H1 (cell line): Measurements from ENCODE around the gene ATP4A. TPM values are rescaled to one million over a fixed set of nuclear protein-coding genes. Genes with fewer than 3 reads are reported as not detected.

Experiments used
- CTCF ChIA-PET: fragments of 300-600 bp; sonication (Branson Sonifier 250); formaldehyde crosslinking; loops from one replicate; lab custom pipeline; 2021; ENCODE audit not compliant: partially characterized antibody; lab: Charles Lee
- POLR2A ChIA-PET: fragments of 300-600 bp; sonication (Branson Sonifier 250); formaldehyde crosslinking; loops from one replicate; lab custom pipeline; 2021; ENCODE audit warnings: inconsistent platforms; ENCODE audit not compliant: partially characterized antibody; lab: Charles Lee
- DNase-seq, 2 experiments: peaks; one replicate each; pipeline versions ENCODE4 v3.0.0 to v3.0.0-alpha.2; 2010 to 2022; ENCODE audit warnings: low spot score in 2 of 2, low read depth in 1 of 2, mixed read lengths in 1 of 2
- FAIRE-seq: peaks from 2 replicates; lab custom pipeline; 2011; peaks lifted over from hg19 to GRCh38; lab: Jason Lieb, UNC
- H2AFZ ChIP-seq: 2 replicates; pipeline ENCODE4 v1.8.1; 2012; ENCODE audit warnings: low read length, inconsistent platforms
- H2AK5ac ChIP-seq: 2 replicates; pipeline ENCODE4 v1.6.1; 2013; ENCODE audit warnings: low read depth, low read length
- H2BK120ac ChIP-seq: replicated peaks from 2 replicates; pipeline ENCODE3; 2013; ENCODE audit warnings: low read depth, low read length, inconsistent platforms
- H2BK12ac ChIP-seq: 2 replicates; pipeline ENCODE4 v1.6.1; 2013; ENCODE audit warnings: low read depth, low read length
- H2BK15ac ChIP-seq: 2 replicates; pipeline ENCODE4 v1.6.1; 2013; ENCODE audit warnings: low read length
- H2BK20ac ChIP-seq: 2 replicates; pipeline ENCODE4 v1.6.1; 2013; ENCODE audit warnings: low read length
- H2BK5ac ChIP-seq: 2 replicates; pipeline ENCODE4 v1.6.1; 2013; ENCODE audit warnings: low read depth, low read length
- H3K14ac ChIP-seq: 2 replicates; pipeline ENCODE4 v1.6.1; 2013; ENCODE audit warnings: inconsistent platforms; ENCODE audit not compliant: insufficient read length
- H3K18ac ChIP-seq: 2 replicates; pipeline ENCODE4 v1.6.1; 2013; ENCODE audit warnings: low read length; ENCODE audit errors: extremely low read depth
- H3K23ac ChIP-seq: 2 replicates; pipeline ENCODE4 v1.6.1; 2013; ENCODE audit warnings: inconsistent platforms; ENCODE audit not compliant: insufficient read length
- H3K23me2 ChIP-seq: 2 replicates; pipeline ENCODE4 v1.6.1; 2013; ENCODE audit warnings: low read depth, low read length
- H3K27ac ChIP-seq: 2 replicates; pipeline ENCODE4 v1.6.1; 2011; ENCODE audit warnings: low read depth, low read length, inconsistent platforms
- H3K27me3 ChIP-seq, 4 experiments: replicated peaks in 1 of 4; 1 replicate in 1 of 4; 2 replicates in 3 of 4; pipeline versions ENCODE4 v1.6.1 to v1.8.1; 2011 to 2013; ENCODE audit warnings: low read length in 3 of 4, mild to moderate bottlenecking in 3 of 4, inconsistent platforms in 2 of 4, mixed read lengths in 2 of 4, moderate library complexity in 1 of 4; ENCODE audit not compliant: control insufficient read depth in 3 of 4, insufficient read depth in 3 of 4; ENCODE audit errors: extremely low read depth in 1 of 4
- H3K36me3 ChIP-seq, 4 experiments: 2 replicates each; pipeline versions ENCODE4 v1.6.1 to v1.8.1; 2011 to 2013; ENCODE audit warnings: mild to moderate bottlenecking in 4 of 4, low read length in 3 of 4, moderate library complexity in 2 of 4, control low read depth in 1 of 4, inconsistent platforms in 1 of 4; ENCODE audit not compliant: insufficient read depth in 4 of 4, control insufficient read depth in 2 of 4
- H3K4ac ChIP-seq: replicated peaks from 2 replicates; pipeline ENCODE3; 2013; ENCODE audit warnings: low read length, low read depth, mixed read lengths, inconsistent platforms; ENCODE audit not compliant: insufficient read length
- H3K4me1 ChIP-seq, 4 experiments: replicated peaks in 1 of 4; 1 replicate in 1 of 4; 2 replicates in 3 of 4; pipeline versions ENCODE4 v1.6.1 to v1.8.1; 2011 to 2013; ENCODE audit warnings: low read length in 3 of 4, inconsistent platforms in 2 of 4, mixed read lengths in 1 of 4; ENCODE audit not compliant: insufficient read depth in 4 of 4, control insufficient read depth in 3 of 4
- H3K4me2 ChIP-seq, 2 experiments: 2 replicates each; pipeline versions ENCODE4 v1.6.1 to v1.8.1; 2011 to 2013; ENCODE audit warnings: low read depth in 2 of 2, low read length in 2 of 2, control low read depth in 1 of 2, inconsistent platforms in 1 of 2, mild to moderate bottlenecking in 1 of 2; ENCODE audit not compliant: insufficient read depth in 1 of 2
- H3K4me3 ChIP-seq, 4 experiments: fragments of 200-600, 300-600 bp in 1 of 4; sonication (generic), shearing (Covaris generic), sonication (Bioruptor Twin) in 1 of 4; 2 replicates each; pipeline versions ENCODE4 v1.5.1 to v1.8.1; 2011 to 2016; ENCODE audit warnings: low read length in 4 of 4, low read depth in 3 of 4, control low read depth in 2 of 4, inconsistent platforms in 2 of 4, mild to moderate bottlenecking in 2 of 4, mixed read lengths in 1 of 4, moderate library complexity in 1 of 4; ENCODE audit not compliant: insufficient read depth in 2 of 4; ENCODE audit errors: extremely low read depth in 1 of 4
- H3K56ac ChIP-seq: replicated peaks from 2 replicates; pipeline ENCODE3; 2013; ENCODE audit warnings: low read depth, mild to moderate bottlenecking, mixed read lengths, low read length, inconsistent platforms; ENCODE audit not compliant: insufficient read length
- H3K79me1 ChIP-seq: 2 replicates; pipeline ENCODE4 v1.6.1; 2013; ENCODE audit warnings: low read depth, low read length, control low read depth
- H3K79me2 ChIP-seq, 2 experiments: 2 replicates each; pipeline versions ENCODE4 v1.6.1 to v1.8.1; 2012 to 2013; ENCODE audit warnings: low read length in 2 of 2, mild to moderate bottlenecking in 2 of 2, inconsistent platforms in 1 of 2; ENCODE audit not compliant: insufficient read depth in 2 of 2, control insufficient read depth in 1 of 2
- H3K9ac ChIP-seq, 4 experiments: replicated peaks in 1 of 4; 1 replicate in 1 of 4; 2 replicates in 3 of 4; pipeline versions ENCODE4 v1.6.1 to v1.8.1; 2011 to 2013; ENCODE audit warnings: low read depth in 3 of 4, low read length in 3 of 4, control low read depth in 2 of 4, mild to moderate bottlenecking in 2 of 4, moderate library complexity in 2 of 4, inconsistent platforms in 1 of 4; ENCODE audit errors: extremely low read depth in 1 of 4
- H3K9me3 ChIP-seq, 2 experiments: 2 replicates each; pipeline versions ENCODE4 v1.6.1 to v1.8.1; 2012 to 2013; ENCODE audit warnings: mild to moderate bottlenecking in 2 of 2, moderate library complexity in 2 of 2, control low read depth in 1 of 2, inconsistent platforms in 1 of 2, low read depth in 1 of 2, low read length in 1 of 2, mixed read lengths in 1 of 2; ENCODE audit not compliant: insufficient read depth in 2 of 2
- H4K20me1 ChIP-seq, 2 experiments: replicated peaks in 1 of 2; 2 replicates each; pipeline versions ENCODE3 to v1.8.1; 2011 to 2013; ENCODE audit warnings: inconsistent platforms in 2 of 2, low read length in 2 of 2, mild to moderate bottlenecking in 1 of 2; ENCODE audit not compliant: insufficient read depth in 2 of 2, control insufficient read depth in 1 of 2
- H4K5ac ChIP-seq: 2 replicates; pipeline ENCODE4 v1.6.1; 2013; ENCODE audit warnings: low read length, low read depth, mixed read lengths, inconsistent platforms; ENCODE audit not compliant: insufficient read length
- H4K8ac ChIP-seq: 2 replicates; pipeline ENCODE4 v1.8.0; 2013; ENCODE audit warnings: mild to moderate bottlenecking, moderate library complexity, low read length, inconsistent platforms; ENCODE audit not compliant: insufficient read depth; ENCODE audit errors: extremely low read depth
- H4K91ac ChIP-seq: replicated peaks from 2 replicates; pipeline ENCODE3; 2013; ENCODE audit warnings: low read length, mixed read lengths, inconsistent platforms; ENCODE audit not compliant: insufficient read length
- BACH1 ChIP-seq: IDR thresholded peaks from 2 replicates; pipeline ENCODE4 v1.6.1; 2012; ENCODE audit warnings: low read length, improper control_type of control experiment
- CHD1 ChIP-seq: IDR thresholded peaks from 2 replicates; pipeline ENCODE4 v1.6.1; 2012; ENCODE audit warnings: low read depth, low read length, improper control_type of control experiment
- CHD2 ChIP-seq: IDR thresholded peaks from 2 replicates; pipeline ENCODE4 v1.6.1; 2012; ENCODE audit warnings: low read length, improper control_type of control experiment
- GTF2F1 ChIP-seq: IDR thresholded peaks from 2 replicates; pipeline ENCODE4 v1.6.1; 2012; ENCODE audit warnings: low read depth, low read length, improper control_type of control experiment, borderline replicate concordance
- HDAC6 ChIP-seq: IDR thresholded peaks from one replicate; pipeline ENCODE4 v1.7.1; 2012; ENCODE audit warnings: low read depth, mild to moderate bottlenecking, inconsistent platforms, low read length, moderate library complexity
- RAD21 ChIP-seq, 2 experiments: IDR thresholded peaks in 1 of 2; conservative IDR thresholded peaks in 1 of 2; 2 replicates each; pipeline ENCODE4 v1.6.1; 2011; ENCODE audit warnings: low read depth in 2 of 2, low read length in 2 of 2, improper control_type of control experiment in 1 of 2, inconsistent platforms in 1 of 2, mild to moderate bottlenecking in 1 of 2, moderate library complexity in 1 of 2
- SIRT6 ChIP-seq: IDR thresholded peaks from one replicate; pipeline ENCODE4 v1.7.1; 2012; ENCODE audit warnings: low read length, inconsistent platforms
- SRF ChIP-seq: IDR thresholded peaks from 2 replicates; pipeline ENCODE4 v1.6.1; 2011; ENCODE audit warnings: mild to moderate bottlenecking, low read depth, low read length, moderate library complexity
- TCF12 ChIP-seq: IDR thresholded peaks from 2 replicates; pipeline ENCODE4 v1.6.1; 2011; ENCODE audit warnings: low read depth, mild to moderate bottlenecking, low read length
- TEAD4 ChIP-seq: IDR thresholded peaks from 2 replicates; pipeline ENCODE4 v1.6.1; 2012; ENCODE audit warnings: low read depth, low read length, inconsistent platforms, mixed read lengths
- ZNF274 ChIP-seq: IDR thresholded peaks from 2 replicates; pipeline ENCODE4 v1.7.0; 2012; ENCODE audit warnings: low read length, borderline replicate concordance; ENCODE audit errors: extremely low read depth
- WGBS, 2 experiments: shearing (Covaris generic) in 1 of 2; methylation state at CpG; one replicate each; pipeline versions ENCODE4 v1.1.6 to v1.1.7; 2013 to 2015; ENCODE audit warnings: low lambda C conversion rate in 2 of 2, mixed read lengths in 2 of 2, inconsistent platforms in 1 of 2, low coverage in 1 of 2, missing lambda C conversion rate in 1 of 2; ENCODE audit not compliant: insufficient replicate concordance in 2 of 2, insufficient coverage in 1 of 2, insufficient read length in 1 of 2; ENCODE audit errors: extremely low coverage in 1 of 2, missing lambda C conversion rate in 1 of 2; 5-methylcytosine and 5-hydroxymethylcytosine counted together
- polyA plus RNA-seq, 7 experiments: library from polyadenylated mRNA; depleted of rRNA in 3 of 7; stranded (reverse) in 5 of 7; unstranded in 2 of 7; fragments of >200 nt in 5 of 7; fragments of 200-250 nt in 2 of 7; gene quantifications; 1 replicate in 5 of 7; 2 replicates in 1 of 7; 4 replicates in 1 of 7; pipeline versions ENCODE4 v1.2.1 to v1.2.3, GENCODE V29; 2011 to 2013; ENCODE audit warnings: missing spikeins in 2 of 7, mixed read lengths in 2 of 7
- total RNA-seq: library from RNA; stranded (reverse); fragmentation: NEBNext Ultra II Directional; extraction: Animal tissue kit (Norgen Biotek cat#: 25700); gene quantifications from 2 replicates; pipeline ENCODE4 v1.2.1, GENCODE V29; 2021

Gene ATP4A
- total and polyA plus RNA-seq, 2 of the 8 experiments (the other 6 are each of a cell fraction or from before 2014, with no cell fraction given) = 0.50 to 1.2 TPM

DNA sequence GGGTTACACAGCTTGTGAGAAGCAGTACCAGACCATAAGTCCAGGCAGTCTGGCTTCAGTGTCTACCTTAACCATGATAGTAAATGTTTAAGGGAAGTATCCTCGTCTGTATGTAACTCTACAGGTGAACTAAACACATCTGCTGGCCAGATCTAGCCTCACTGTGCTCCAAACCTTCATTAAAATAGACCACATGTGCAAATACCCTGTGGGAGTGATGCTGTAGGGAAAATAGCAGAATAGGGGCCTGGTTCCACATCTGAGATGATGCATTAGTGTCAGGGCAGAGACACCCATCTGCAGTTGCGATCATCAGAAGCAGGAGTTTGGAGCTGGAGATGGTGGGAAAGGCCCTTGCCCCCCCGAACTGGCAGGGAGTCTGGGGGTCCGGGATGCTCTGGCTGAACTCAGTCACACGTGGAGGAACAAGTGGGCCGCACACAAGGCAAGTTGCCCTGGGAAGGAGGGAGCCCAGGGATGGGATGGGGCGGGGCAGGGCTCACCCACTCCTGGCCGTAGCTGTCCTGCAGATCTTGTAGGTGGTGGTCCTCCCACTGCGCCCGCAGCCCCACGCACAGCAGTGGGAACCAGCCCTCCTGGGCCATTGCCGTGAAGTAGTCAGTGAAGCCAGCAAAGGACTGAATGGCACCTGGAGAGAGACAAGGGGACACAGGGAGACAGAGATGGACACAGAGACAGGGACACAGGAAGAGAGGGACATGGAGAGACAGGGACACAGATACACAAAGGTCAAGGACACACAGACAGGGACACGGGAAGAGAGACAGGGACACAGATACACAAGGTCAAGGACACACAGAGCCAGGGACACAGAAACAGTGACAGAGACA, 10.7 kb downstream of the ATP4A start:
- H3K27ac ChIP-seq = no peak overlapping the region
- no peak overlapping the region for H3K14ac ChIP-seq
- 0 out of 7 replicates have a peak overlapping the region, but pooled peaks of 1 of the 4 experiments have one; percentile 22 for H3K9ac ChIP-seq
- no peak overlapping the region for H4K91ac ChIP-seq
- no peak overlapping the region for H2AFZ ChIP-seq
- H3K4ac ChIP-seq = no peak overlapping the region
- CTCF ChIA-PET = interaction anchor here (0.6 to 1.7 kb wide), 7 partner anchors 18 to 140 kb away, joined by 3 to 9 read pairs (median 4); no protein-coding TSS in a partner anchor
- no peaks in the 10 kb centered on the region for H3K79me2 ChIP-seq
- no peaks in the 10 kb centered on the region; a peak in 1 of 7 replicates for H3K4me1 ChIP-seq
- FAIRE-seq = no peak
- H2BK15ac ChIP-seq = 0 out of 2 replicates have a peak overlapping the region, but pooled peaks have one; percentile 72
- peak overlapping the region; percentile 44 for H2BK5ac ChIP-seq
- 0 out of 2 replicates have a peak overlapping the region, but pooled peaks have one; percentile 1 for H4K8ac ChIP-seq
- H2BK20ac ChIP-seq = no peak overlapping the region
- 80% methylated on average over 13 of the region's 13 CpGs; no CpG with 5 or more reads in 1 of the 2 experiments for WGBS, 2 experiments
- no peaks in the 10 kb centered on the region for H3K79me1 ChIP-seq
- H3K4me3 ChIP-seq = no peak overlapping the region
- H4K20me1 ChIP-seq = peaks cover 2 to 7% of the 10 kb centered on the region in 2 experiments
- H3K36me3 ChIP-seq = peaks cover 0 to 3% (median 0%) of the 10 kb centered on the region in 4 experiments; a peak in 2 of 8 replicates
- H2BK12ac ChIP-seq = peak overlapping the region; percentile 90; the same call in 1 of the 2 replicates
- H3K9me3 ChIP-seq = no peaks in the 10 kb centered on the region
- peaks cover 0 to 6% (median 0%) of the 10 kb centered on the region in 4 experiments; a peak in 2 of 7 replicates for H3K27me3 ChIP-seq
- peaks cover 1% of the 10 kb centered on the region; the same call in 1 of the 2 replicates for H3K23me2 ChIP-seq
- H3K56ac ChIP-seq = no peak overlapping the region
- no peak overlapping the region for H3K4me2 ChIP-seq
- no peak overlapping the region for H4K5ac ChIP-seq
- POLR2A ChIA-PET = interaction anchor here (0.8 to 1.6 kb wide), 5 partner anchors 10 to 70 kb away, joined by 3 to 5 read pairs (median 3); no protein-coding TSS in a partner anchor
- H3K18ac ChIP-seq = no peak overlapping the region
- no peak overlapping the region; the same call in 1 of the 2 replicates for H2AK5ac ChIP-seq
- H2BK120ac ChIP-seq = no peak overlapping the region
- no peak for DNase-seq
- no peak overlapping the region for H3K23ac ChIP-seq
- no peak for TF ChIP-seq TEAD4
- TF ChIP-seq BACH1 = no peak
- TF ChIP-seq RAD21 (IDR thresholded peaks at IDR 0.05 in 1 of 2, conservative IDR thresholded peaks at IDR 0.05 in 1 of 2; ENCODE audit: low read depth in 2 of 2, low read length in 2 of 2) = no peak
- TF ChIP-seq TCF12 = no peak
- TF ChIP-seq GTF2F1 = no peak
- no peak for TF ChIP-seq HDAC6
- TF ChIP-seq SIRT6 = no peak
- no peak for TF ChIP-seq CHD2
- no peak for TF ChIP-seq CHD1
- TF ChIP-seq ZNF274 = no peak
- TF ChIP-seq SRF = no peak
